GM12801 (cell line): ENCODE measurements around the gene MYO5B.

Experiments used
- CTCF ChIP-seq: IDR thresholded peaks from one replicate; pipeline ENCODE4 v1.5.1; 2011; ENCODE audit warnings: control low read depth; ENCODE audit not compliant: insufficient read length; ENCODE audit errors: extremely low read depth

MYO5B gene

GRCh38 chr18:50006470-50007046 lies 188.4 kb downstream of the MYO5B start:
- no peak for TF ChIP-seq CTCF

- no peak for TF ChIP-seq CTCF
Observed at GRCh38 chr18:50004013-50004412, 190.9 kb downstream of the MYO5B start.

GRCh38 chr18:50002781-50003180 lies 192.2 kb downstream of the MYO5B start:
- TF ChIP-seq CTCF = no peak

GRCh38 chr18:50000227-50000626 lies 194.7 kb downstream of the MYO5B start:
- TF ChIP-seq CTCF = no peak

GRCh38 chr18:49999128-49999527 lies 195.8 kb downstream of the MYO5B start:
- no peak for TF ChIP-seq CTCF

- TF ChIP-seq CTCF = no peak
Observed at GRCh38 chr18:49997558-49997957, 197.4 kb downstream of the MYO5B start.

- TF ChIP-seq CTCF = no peak
Observed at GRCh38 chr18:49994410-49994809, 200.5 kb downstream of the MYO5B start.

- no peak for TF ChIP-seq CTCF
Observed at GRCh38 chr18:49993299-49993698, 201.6 kb downstream of the MYO5B start.
